ENCODE measurements around the gene MYH16.

DNA sequence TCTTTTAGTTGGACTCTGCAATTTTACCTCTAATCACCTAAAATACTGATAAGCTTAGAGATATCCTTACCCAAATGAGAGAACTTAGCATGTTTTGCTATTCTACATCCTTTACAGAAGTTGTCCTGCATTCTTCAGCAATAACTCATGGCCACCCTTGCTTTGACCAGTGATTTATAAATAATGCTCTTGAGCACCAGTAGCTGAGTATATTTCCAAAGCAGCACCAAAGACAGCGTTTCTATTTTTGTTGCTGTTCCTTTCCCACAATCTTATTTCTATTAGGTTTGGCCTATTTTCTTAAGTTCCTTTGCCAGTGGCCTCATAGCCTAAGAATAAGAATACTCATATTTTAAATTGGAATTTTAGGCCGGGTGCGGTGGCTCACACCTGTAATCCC lies 68.0 kb downstream of the MYH16 start:
- no peak for TF ChIP-seq POLR2A (IDR thresholded peaks at IDR 0.05)
- TF ChIP-seq CTCF (IDR thresholded peaks at IDR 0.05), result no peak

All from adrenal gland (tissue), 5 donors.